Activated CD4-positive, alpha-beta T cell treated with anti-CD3 and anti-CD28 coated beads, Interleukin-2, amount 50 U/mL, for 1 hour (primary cell): ENCODE results near the gene FGFR1OP2.
"Not testable (repeated sequence)": the region's sequence is repeated elsewhere in the genome, so short reads cannot be mapped to it uniquely, and the experiment has no call there.

Experiments used
- DNase-seq: peaks from one replicate; pipeline ENCODE4 v3.0.0-alpha.2; 2020

The FGFR1OP2 gene

GRCh38 chr12:26948309-26948708, 10.0 kb downstream of the FGFR1OP2 start:
- DNase-seq: no peak

- no peak for DNase-seq
Observed at GRCh38 chr12:26953447-26953846, 15.2 kb downstream of the FGFR1OP2 start.

GRCh38 chr12:26954027-26954426, 15.8 kb downstream of the FGFR1OP2 start:
- no peak for DNase-seq

GRCh38 chr12:26961391-26961790, 23.1 kb downstream of the FGFR1OP2 start:
- not testable (repeated sequence) for DNase-seq

- DNase-seq: no peak
Observed at GRCh38 chr12:26961803-26962202, 23.5 kb downstream of the FGFR1OP2 start.

- DNase-seq: no peak
Observed at GRCh38 chr12:26963413-26963812, 25.1 kb downstream of the FGFR1OP2 start.

GRCh38 chr12:26966842-26967241, 28.6 kb downstream of the FGFR1OP2 start:
- no peak for DNase-seq

GRCh38 chr12:26970136-26970535, 31.9 kb downstream of the FGFR1OP2 start:
- no peak for DNase-seq

GRCh38 chr12:26971963-26972362, 33.7 kb downstream of the FGFR1OP2 start:
- DNase-seq: peak; percentile 50

- DNase-seq: no peak
Observed at GRCh38 chr12:26976687-26977086, 38.4 kb downstream of the FGFR1OP2 start.

GRCh38 chr12:26978801-26979200, 40.5 kb downstream of the FGFR1OP2 start:
- DNase-seq: no peak

- DNase-seq: no peak
Observed at GRCh38 chr12:26979733-26980132, 41.5 kb downstream of the FGFR1OP2 start.

GRCh38 chr12:26982866-26983265, 44.6 kb downstream of the FGFR1OP2 start:
- no peak for DNase-seq

- DNase-seq: no peak
Observed at GRCh38 chr12:26987634-26988424, 49.6 kb downstream of the FGFR1OP2 start.

- DNase-seq: no peak
Observed at GRCh38 chr12:26988703-26989102, 50.4 kb downstream of the FGFR1OP2 start.

- DNase-seq: no peak
Observed at GRCh38 chr12:26989873-26990272, 51.6 kb downstream of the FGFR1OP2 start.

GRCh38 chr12:26991826-26992225, 53.6 kb downstream of the FGFR1OP2 start:
- no peak for DNase-seq

- no peak for DNase-seq
Observed at GRCh38 chr12:26994109-26994508, 55.8 kb downstream of the FGFR1OP2 start.

- DNase-seq: no peak
Observed at GRCh38 chr12:26995706-26996105, 57.4 kb downstream of the FGFR1OP2 start.

- DNase-seq: no peak
Observed at GRCh38 chr12:26997003-26997402, 58.7 kb downstream of the FGFR1OP2 start.

- no peak for DNase-seq
Observed at GRCh38 chr12:27000961-27001360, 62.7 kb downstream of the FGFR1OP2 start.

GRCh38 chr12:27001663-27002062, 63.4 kb downstream of the FGFR1OP2 start:
- DNase-seq: no peak

GRCh38 chr12:27002141-27002540, 63.9 kb downstream of the FGFR1OP2 start:
- no peak for DNase-seq

GRCh38 chr12:27003421-27004381, 65.4 kb downstream of the FGFR1OP2 start:
- DNase-seq: no peak
